Esophagus muscularis mucosa (tissue), 3 donors: ENCODE results near the gene PCK1.

ENCODE experiments used
- POLR2A ChIP-seq: fragments of 450-650 bp; IDR thresholded peaks from one replicate; pipeline ENCODE4 v1.6.1; 2017; ENCODE audit warnings: antibody characterized with exemption, moderate library complexity, mild to moderate bottlenecking, low read depth
- TF ChIP-seq, protein P1 (sequence below), 3 experiments: fragments of 200-600 bp in 2 of 3; fragments of 450-650 bp in 1 of 3; sonication (generic) in 2 of 3; IDR thresholded peaks; one replicate each; pipeline ENCODE4 v1.5.1; 2017 to 2019; ENCODE audit warnings: antibody characterized with exemption in 3 of 3, mild to moderate bottlenecking in 2 of 3, moderate library complexity in 1 of 3

DNA sequence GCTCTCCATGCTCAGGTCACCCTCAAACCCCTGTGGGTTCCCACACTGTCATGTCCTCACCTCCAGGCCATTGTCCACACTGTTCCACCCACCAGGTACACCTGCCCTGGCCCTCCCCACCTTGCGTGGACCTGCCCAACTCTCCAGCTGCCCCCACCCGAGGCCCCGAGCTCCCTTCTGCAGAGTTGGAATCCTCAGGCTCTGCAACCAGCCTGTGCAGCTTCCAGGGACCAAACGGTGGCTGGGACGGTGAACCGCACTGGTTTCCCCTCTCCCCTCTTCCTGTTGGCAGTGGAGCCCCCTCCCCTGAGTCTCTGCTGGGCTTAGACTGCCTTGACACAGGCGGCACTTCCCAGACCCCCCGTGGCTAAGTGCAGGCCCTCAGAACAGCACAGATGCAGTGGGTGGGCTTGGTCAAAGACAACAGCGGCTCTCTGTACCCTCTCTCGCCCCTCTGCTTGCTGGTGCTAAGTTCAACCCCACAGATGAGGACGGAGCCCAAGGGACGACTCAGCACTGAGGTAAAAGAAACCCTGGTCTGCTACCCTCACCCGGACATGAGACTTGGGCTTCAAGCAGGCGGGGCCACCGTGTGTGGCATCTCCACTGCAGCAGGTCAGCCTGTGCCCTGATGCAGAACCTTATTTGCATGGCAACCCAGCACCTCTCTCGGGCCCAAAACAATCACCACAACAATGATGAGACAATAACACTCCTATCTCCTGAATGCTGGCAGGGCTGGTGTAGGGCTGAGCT lies 48.4 kb downstream of the PCK1 start:
- TF ChIP-seq, protein P1, sequence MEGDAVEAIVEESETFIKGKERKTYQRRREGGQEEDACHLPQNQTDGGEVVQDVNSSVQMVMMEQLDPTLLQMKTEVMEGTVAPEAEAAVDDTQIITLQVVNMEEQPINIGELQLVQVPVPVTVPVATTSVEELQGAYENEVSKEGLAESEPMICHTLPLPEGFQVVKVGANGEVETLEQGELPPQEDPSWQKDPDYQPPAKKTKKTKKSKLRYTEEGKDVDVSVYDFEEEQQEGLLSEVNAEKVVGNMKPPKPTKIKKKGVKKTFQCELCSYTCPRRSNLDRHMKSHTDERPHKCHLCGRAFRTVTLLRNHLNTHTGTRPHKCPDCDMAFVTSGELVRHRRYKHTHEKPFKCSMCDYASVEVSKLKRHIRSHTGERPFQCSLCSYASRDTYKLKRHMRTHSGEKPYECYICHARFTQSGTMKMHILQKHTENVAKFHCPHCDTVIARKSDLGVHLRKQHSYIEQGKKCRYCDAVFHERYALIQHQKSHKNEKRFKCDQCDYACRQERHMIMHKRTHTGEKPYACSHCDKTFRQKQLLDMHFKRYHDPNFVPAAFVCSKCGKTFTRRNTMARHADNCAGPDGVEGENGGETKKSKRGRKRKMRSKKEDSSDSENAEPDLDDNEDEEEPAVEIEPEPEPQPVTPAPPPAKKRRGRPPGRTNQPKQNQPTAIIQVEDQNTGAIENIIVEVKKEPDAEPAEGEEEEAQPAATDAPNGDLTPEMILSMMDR (IDR thresholded peaks at IDR 0.05), result no peak
- no peak for TF ChIP-seq POLR2A
